ENCODE data around the gene NTRK1. TPM values are rescaled to one million over a fixed set of nuclear protein-coding genes. Genes with fewer than 3 reads are reported as not detected.

Gene NTRK1
- total RNA-seq, 1 experiment from 2014 or later = 0.24 TPM

- no peak overlapping the region for H3T11ph ChIP-seq (ENCODE audit: low read length)
- no peak overlapping the region for H2BK15ac ChIP-seq (ENCODE audit: low read depth, low read length)
- no peak overlapping the region for H3K23ac ChIP-seq (ENCODE audit: insufficient read length, low read depth, low read length)
- no peaks in the 10 kb centered on the region for H3K79me2 ChIP-seq (ENCODE audit: insufficient read depth, low read length)
- Mint-ChIP-seq H3K9me3 (no peaks in the 10 kb centered on the region), H3K4me1 (peaks cover 37 to 69% of the 10 kb centered on the region in 2 experiments), H3K36me3 (ENCODE audit: insufficient read depth in 1 of 3, low read depth in 3 of 3) (no peaks in the 10 kb centered on the region), H3K27ac (peak overlapping the region in 1 of 3 experiments; percentile 38; a peak in 1 of 7 replicates), H3K27me3 (ENCODE audit: low read depth) (peaks cover 68% of the 10 kb centered on the region), H3K4me3 (no peak overlapping the region; a peak in 1 of 5 replicates)
- H3K4ac ChIP-seq (ENCODE audit: low read depth, low read length) = no peak overlapping the region
- DNase-seq = no peak
- H2BK12ac ChIP-seq (ENCODE audit: insufficient read length, low read depth, low read length) = no peak overlapping the region
- H3K18ac ChIP-seq (ENCODE audit: insufficient read length, low read depth, low read length) = no peak overlapping the region
- no peak overlapping the region for H3K9ac ChIP-seq (ENCODE audit: extremely low read depth, insufficient read length, low read length)
- no peak overlapping the region for H3K14ac ChIP-seq (ENCODE audit: insufficient read depth, low read length)
- H3K4me1 ChIP-seq (ENCODE audit: insufficient read depth, low read length) = peaks cover 2% of the 10 kb centered on the region; the same call in 1 of the 2 replicates
- no peak for TF ChIP-seq CTCF (conservative IDR thresholded peaks at IDR 0.05)
- no peak overlapping the region for H3K27ac ChIP-seq (ENCODE audit: insufficient read length, low read depth, low read length)
- H3K9me3 ChIP-seq (ENCODE audit: control insufficient read depth, low read depth, low read length) = no peaks in the 10 kb centered on the region
- H4K5ac ChIP-seq (ENCODE audit: insufficient read length, low read depth, low read length) = no peak overlapping the region
- no peak overlapping the region for H3K56ac ChIP-seq (ENCODE audit: insufficient read length, low read depth, low read length)
- no peak overlapping the region for H4K8ac ChIP-seq (replicated peaks; ENCODE audit: insufficient read length, low read depth, low read length)
- WGBS (ENCODE audit: extremely low coverage, insufficient read length, low lambda C conversion rate) = no CpG with 5 or more reads among the region's 1 CpG
- no peak overlapping the region for H2BK120ac ChIP-seq (ENCODE audit: low read depth, low read length, poor library complexity, severe bottlenecking)
- no peak overlapping the region for H2AFZ ChIP-seq (ENCODE audit: low read length)
- H3K27me3 ChIP-seq (ENCODE audit: insufficient read depth, low read length) = no peaks in the 10 kb centered on the region; the same call in 1 of the 2 replicates
- H4K20me1 ChIP-seq (ENCODE audit: control insufficient read depth, insufficient read depth, insufficient read length) = no peaks in the 10 kb centered on the region
- H2AK5ac ChIP-seq (ENCODE audit: insufficient read length, low read length) = no peak overlapping the region
- no peak overlapping the region for H4K91ac ChIP-seq (ENCODE audit: insufficient read length, low read depth, low read length)
- no peaks in the 10 kb centered on the region for H3K23me2 ChIP-seq (ENCODE audit: insufficient read length, low read depth, low read length, poor library complexity, severe bottlenecking)
- no peak overlapping the region for H2BK20ac ChIP-seq (ENCODE audit: low read depth, low read length, poor library complexity, severe bottlenecking)
- no peaks in the 10 kb centered on the region for H3K79me1 ChIP-seq (ENCODE audit: insufficient read depth, low read depth, low read length, poor library complexity, severe bottlenecking)
- H3K4me2 ChIP-seq (ENCODE audit: insufficient read depth, insufficient read length, low read length) = no peak overlapping the region
- no peak overlapping the region for H2BK5ac ChIP-seq (ENCODE audit: insufficient read length, low read length)
Measured at GRCh38 chr1:156885314-156885713, 24.6 kb downstream of the NTRK1 start.

Data from H9 (cell line).